Adrenal gland (tissue), 5 donors: ENCODE measurements around the gene LOXL1.

Experiments
- POLR2A ChIP-seq, 2 donors: fragments of 450-650 bp; IDR thresholded peaks; one replicate each; pipeline ENCODE4 v1.6.1; 2017; ENCODE audit warnings: antibody characterized with exemption in 2 of 2, mild to moderate bottlenecking in 2 of 2, moderate library complexity in 1 of 2
- TF ChIP-seq, protein P1 (sequence below), 6 experiments: fragments of 450-650 bp in 4 of 6; fragments of 200-600 bp in 2 of 6; sonication (generic) in 1 of 6; IDR thresholded peaks; 1 replicate in 5 of 6; 2 replicates in 1 of 6; pipeline versions ENCODE4 v1.5.1 to v1.8.0; 2016 to 2021; ENCODE audit warnings: antibody characterized with exemption in 6 of 6, mild to moderate bottlenecking in 2 of 6, moderate library complexity in 1 of 6
- donor health status: DM: no; HTN: no; CAD: no.

DNA sequence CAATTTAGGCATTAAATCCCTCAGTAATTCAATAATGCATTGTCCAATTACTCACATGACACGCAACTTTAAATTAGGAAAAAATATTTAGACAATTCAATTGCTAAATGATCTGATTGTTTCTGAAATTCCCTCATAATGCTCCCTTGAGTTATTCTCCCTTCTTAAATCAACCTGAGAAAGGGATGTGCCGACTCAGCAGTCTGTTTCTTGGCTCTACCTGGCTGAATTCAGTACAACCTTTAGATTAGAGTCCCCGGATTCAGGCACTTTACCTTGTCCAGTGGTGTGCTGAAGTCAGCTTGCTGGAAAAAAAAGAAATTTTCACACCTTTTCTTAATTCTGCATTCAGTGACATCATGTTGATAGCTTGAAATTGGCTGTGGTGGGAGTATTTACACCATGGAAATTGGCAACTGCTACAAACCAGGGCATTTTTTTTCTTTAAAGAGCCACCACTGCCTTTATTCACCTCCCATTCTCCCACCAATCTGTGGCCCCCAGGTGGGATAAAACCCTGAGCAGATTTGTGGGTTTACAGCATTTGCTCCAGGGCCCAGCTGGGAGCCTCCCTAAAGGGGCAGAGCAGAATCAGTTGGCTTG, 20.9 kb upstream of the LOXL1 start:
- TF ChIP-seq POLR2A (IDR thresholded peaks at IDR 0.05): no peak
- TF ChIP-seq, protein P1, sequence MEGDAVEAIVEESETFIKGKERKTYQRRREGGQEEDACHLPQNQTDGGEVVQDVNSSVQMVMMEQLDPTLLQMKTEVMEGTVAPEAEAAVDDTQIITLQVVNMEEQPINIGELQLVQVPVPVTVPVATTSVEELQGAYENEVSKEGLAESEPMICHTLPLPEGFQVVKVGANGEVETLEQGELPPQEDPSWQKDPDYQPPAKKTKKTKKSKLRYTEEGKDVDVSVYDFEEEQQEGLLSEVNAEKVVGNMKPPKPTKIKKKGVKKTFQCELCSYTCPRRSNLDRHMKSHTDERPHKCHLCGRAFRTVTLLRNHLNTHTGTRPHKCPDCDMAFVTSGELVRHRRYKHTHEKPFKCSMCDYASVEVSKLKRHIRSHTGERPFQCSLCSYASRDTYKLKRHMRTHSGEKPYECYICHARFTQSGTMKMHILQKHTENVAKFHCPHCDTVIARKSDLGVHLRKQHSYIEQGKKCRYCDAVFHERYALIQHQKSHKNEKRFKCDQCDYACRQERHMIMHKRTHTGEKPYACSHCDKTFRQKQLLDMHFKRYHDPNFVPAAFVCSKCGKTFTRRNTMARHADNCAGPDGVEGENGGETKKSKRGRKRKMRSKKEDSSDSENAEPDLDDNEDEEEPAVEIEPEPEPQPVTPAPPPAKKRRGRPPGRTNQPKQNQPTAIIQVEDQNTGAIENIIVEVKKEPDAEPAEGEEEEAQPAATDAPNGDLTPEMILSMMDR (IDR thresholded peaks at IDR 0.05): no peak
